OCI-LY3 (cell line): ENCODE measurements around the gene SRPX2.

Experiments
- H2AFZ ChIP-seq: fragments of 200-600, 300-600 bp; shearing (Covaris generic); 2 replicates; pipeline ENCODE4 v1.6.0; 2014; ENCODE audit warnings: antibody characterized with exemption, low read depth, low read length
- H3K27ac ChIP-seq: fragments of 200-600, 300-600 bp; sonication (generic); 2 replicates; pipeline ENCODE4 v1.5.1; 2014; ENCODE audit warnings: mild to moderate bottlenecking, low read length, moderate library complexity, mixed read lengths
- H3K27me3 ChIP-seq: fragments of 200-600, 300-600 bp; sonication (generic); 2 replicates; pipeline ENCODE4 v1.6.1; 2014; ENCODE audit warnings: low read depth, low read length, mixed read lengths
- H3K36me3 ChIP-seq: fragments of 200-600, 300-600 bp; sonication (generic); replicated peaks from 2 replicates; pipeline ENCODE3; 2014; ENCODE audit warnings: low read depth, low read length, mixed read lengths
- H3K4me1 ChIP-seq: fragments of 300-600, 200-600 bp; sonication (generic); 2 replicates; pipeline ENCODE4 v1.6.1; 2014; ENCODE audit warnings: low read length, mixed read lengths
- H3K4me2 ChIP-seq: fragments of 200-600, 300-600 bp; sonication (generic); 2 replicates; pipeline ENCODE4 v1.6.1; 2014; ENCODE audit warnings: low read length, mixed read lengths
- H3K4me3 ChIP-seq: fragments of 300-600, 200-600 bp; sonication (generic); 2 replicates; pipeline ENCODE4 v1.5.1; 2014; ENCODE audit warnings: antibody characterized with exemption, mild to moderate bottlenecking, low read length, moderate library complexity
- H3K79me2 ChIP-seq: fragments of 300-600, 200-600 bp; shearing (Covaris generic); 2 replicates; pipeline ENCODE4 v1.6.1; 2014; ENCODE audit warnings: mild to moderate bottlenecking, low read length, mixed read lengths
- H3K9ac ChIP-seq: fragments of 300-600, 200-600 bp; shearing (Covaris generic); 2 replicates; pipeline ENCODE4 v1.6.0; 2014; ENCODE audit warnings: mild to moderate bottlenecking, low read length, moderate library complexity
- H3K9me3 ChIP-seq: fragments of 200-600, 300-600 bp; shearing (Covaris generic); 2 replicates; pipeline ENCODE4 v1.6.1; 2014; ENCODE audit warnings: low read length, mixed read lengths; ENCODE audit not compliant: insufficient read depth
- H4K20me1 ChIP-seq: fragments of 200-600, 300-600 bp; sonication (generic); 2 replicates; pipeline ENCODE4 v1.6.1; 2016; ENCODE audit warnings: low read length, mixed read lengths; ENCODE audit not compliant: insufficient read depth
- EZH2phosphoT487 ChIP-seq: fragments of 200-600 bp; shearing (Covaris generic); IDR thresholded peaks from 2 replicates; pipeline ENCODE4 v1.6.1; 2018; ENCODE audit warnings: antibody characterized with exemption, mixed run types, low read depth
- TF ChIP-seq, protein P1 (sequence below): fragments of 200-600, 300-600 bp; sonication (generic); IDR thresholded peaks from 2 replicates; pipeline ENCODE4 v1.5.1; 2014; ENCODE audit warnings: antibody characterized with exemption, low read length, low read depth

SRPX2 gene

DNA sequence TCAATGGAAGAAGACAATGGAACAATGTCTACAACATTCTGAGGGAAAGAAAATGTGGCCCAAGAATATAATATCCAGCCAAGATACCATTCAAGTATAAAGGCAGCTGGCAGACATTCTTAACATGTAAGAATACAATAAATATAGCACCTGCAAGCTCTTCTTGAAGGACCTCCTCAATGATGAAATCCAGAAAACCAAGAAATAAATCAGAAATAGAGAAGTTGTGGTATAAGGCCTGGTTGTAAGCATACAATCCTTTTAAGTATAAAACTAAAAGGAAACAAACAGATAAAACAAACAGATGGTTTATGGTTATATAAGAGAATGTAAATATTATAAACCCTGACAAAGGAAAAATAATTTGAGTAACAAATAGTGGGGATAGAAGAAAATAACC is 54.6 kb downstream of the SRPX2 start:
- Histone ChIP-seq H2AFZ (no peak overlapping the region), H3K27ac (peak overlapping the region; percentile 23; the same call in 1 of the 2 replicates), H3K79me2 (no peaks in the 10 kb centered on the region), H3K4me2 (peak overlapping the region; percentile 34), H3K9ac (no peak overlapping the region), H4K20me1 (no peaks in the 10 kb centered on the region), H3K9me3 (no peaks in the 10 kb centered on the region), H3K27me3 (peaks cover 17% of the 10 kb centered on the region), H3K36me3 (peaks cover 3% of the 10 kb centered on the region), H3K4me1 (peaks cover 57% of the 10 kb centered on the region), H3K4me3 (no peak overlapping the region)
- TF ChIP-seq, protein P1, sequence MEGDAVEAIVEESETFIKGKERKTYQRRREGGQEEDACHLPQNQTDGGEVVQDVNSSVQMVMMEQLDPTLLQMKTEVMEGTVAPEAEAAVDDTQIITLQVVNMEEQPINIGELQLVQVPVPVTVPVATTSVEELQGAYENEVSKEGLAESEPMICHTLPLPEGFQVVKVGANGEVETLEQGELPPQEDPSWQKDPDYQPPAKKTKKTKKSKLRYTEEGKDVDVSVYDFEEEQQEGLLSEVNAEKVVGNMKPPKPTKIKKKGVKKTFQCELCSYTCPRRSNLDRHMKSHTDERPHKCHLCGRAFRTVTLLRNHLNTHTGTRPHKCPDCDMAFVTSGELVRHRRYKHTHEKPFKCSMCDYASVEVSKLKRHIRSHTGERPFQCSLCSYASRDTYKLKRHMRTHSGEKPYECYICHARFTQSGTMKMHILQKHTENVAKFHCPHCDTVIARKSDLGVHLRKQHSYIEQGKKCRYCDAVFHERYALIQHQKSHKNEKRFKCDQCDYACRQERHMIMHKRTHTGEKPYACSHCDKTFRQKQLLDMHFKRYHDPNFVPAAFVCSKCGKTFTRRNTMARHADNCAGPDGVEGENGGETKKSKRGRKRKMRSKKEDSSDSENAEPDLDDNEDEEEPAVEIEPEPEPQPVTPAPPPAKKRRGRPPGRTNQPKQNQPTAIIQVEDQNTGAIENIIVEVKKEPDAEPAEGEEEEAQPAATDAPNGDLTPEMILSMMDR = no peak
- no peak for TF ChIP-seq EZH2phosphoT487

DNA sequence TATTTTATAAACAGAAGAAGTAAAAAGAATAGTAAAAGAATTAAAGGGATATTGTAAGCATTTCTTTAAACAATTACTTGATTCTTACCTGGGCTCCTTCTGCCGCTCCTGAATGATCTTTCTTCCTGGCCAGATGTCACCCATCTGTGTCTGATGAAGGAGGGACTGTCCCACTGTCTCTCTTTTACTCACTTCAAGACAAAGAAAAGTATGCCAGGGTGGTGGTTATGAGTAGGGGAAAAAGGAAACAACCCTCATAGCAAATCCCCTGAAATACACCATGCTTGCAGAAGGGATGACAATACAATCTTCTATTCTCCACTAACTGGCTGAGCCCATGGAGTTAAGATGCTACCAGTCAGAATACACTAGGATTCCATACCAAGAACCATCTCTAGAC is 56.8 kb downstream of the SRPX2 start:
- Histone ChIP-seq H3K27ac (peak overlapping the region; percentile 33; the same call in 1 of the 2 replicates), H4K20me1 (no peaks in the 10 kb centered on the region), H3K36me3 (peaks cover 3% of the 10 kb centered on the region), H3K9ac (no peak overlapping the region), H3K27me3 (peaks cover 7% of the 10 kb centered on the region), H2AFZ (no peak overlapping the region), H3K4me2 (peak overlapping the region; percentile 70), H3K79me2 (no peaks in the 10 kb centered on the region), H3K4me1 (peaks cover 67% of the 10 kb centered on the region), H3K9me3 (no peaks in the 10 kb centered on the region), H3K4me3 (peak overlapping the region; percentile 28; the same call in 1 of the 2 replicates)
- TF ChIP-seq EZH2phosphoT487 = no peak
- TF ChIP-seq, protein P1 = no peak

DNA sequence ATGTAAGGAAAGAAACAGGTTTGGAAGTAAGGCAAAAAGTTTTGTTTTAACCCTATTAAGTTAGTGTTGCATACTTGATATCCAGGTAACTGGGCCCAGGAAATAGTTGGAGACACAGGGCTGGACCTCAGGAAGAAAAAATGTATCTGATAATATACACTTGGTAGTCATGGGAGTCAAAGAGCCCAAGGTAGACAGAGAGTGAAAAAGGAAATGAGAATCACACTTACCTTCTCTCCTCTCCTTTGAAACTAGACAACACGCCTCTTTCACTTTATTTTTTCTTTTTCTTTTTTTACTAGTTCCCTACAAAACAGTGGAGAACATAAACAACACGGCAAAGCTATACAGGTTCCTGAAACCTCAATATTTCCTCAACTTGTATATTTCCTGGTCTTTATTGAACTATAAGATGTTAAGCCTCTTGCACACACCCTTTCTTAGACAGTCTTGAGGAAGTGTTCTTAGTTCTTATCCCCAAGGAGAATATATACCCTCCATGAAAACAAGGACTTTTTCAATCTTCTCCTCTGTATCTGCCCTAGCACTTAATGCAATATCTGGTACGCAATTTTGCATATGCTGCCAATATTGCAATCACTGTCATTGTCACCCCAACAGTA is 60.7 kb downstream of the SRPX2 start:
- Histone ChIP-seq H3K27ac (peak overlapping the region; percentile 16; the same call in 1 of the 2 replicates), H3K4me1 (peaks cover 44% of the 10 kb centered on the region), H3K9ac (no peak overlapping the region), H3K79me2 (no peaks in the 10 kb centered on the region), H4K20me1 (no peaks in the 10 kb centered on the region), H3K36me3 (peaks cover 3% of the 10 kb centered on the region), H3K4me3 (no peak overlapping the region), H3K4me2 (peak overlapping the region; percentile 29), H3K27me3 (no peaks in the 10 kb centered on the region; the same call in 1 of the 2 replicates), H2AFZ (no peak overlapping the region), H3K9me3 (no peaks in the 10 kb centered on the region)
- no peak for TF ChIP-seq EZH2phosphoT487
- TF ChIP-seq, protein P1 = no peak

DNA sequence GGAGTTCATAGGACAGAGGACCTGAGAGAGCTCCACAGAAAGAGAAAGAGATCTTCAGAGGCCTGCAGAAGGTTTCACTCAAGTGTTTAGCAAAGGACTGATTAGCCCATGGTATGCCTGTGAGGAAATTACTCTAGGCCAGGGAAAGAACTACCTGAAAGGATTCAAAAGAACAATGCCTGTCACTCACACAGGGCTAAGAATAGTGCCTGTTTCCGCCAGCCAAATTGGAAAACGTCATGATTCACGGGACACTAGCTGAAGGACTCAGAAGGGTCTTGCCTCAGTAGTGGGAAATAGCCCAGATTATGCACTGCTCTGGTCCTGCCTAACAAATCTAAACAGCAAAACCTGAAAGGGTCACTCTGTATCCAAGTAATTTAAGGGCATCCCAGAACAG is 66.8 kb downstream of the SRPX2 start:
- H3K27ac ChIP-seq = no peak overlapping the region
- no peak for TF ChIP-seq EZH2phosphoT487
- H3K4me1 ChIP-seq = peaks cover 6% of the 10 kb centered on the region
- no peak overlapping the region for H2AFZ ChIP-seq
- H4K20me1 ChIP-seq = no peaks in the 10 kb centered on the region
- H3K27me3 ChIP-seq = peaks cover 5% of the 10 kb centered on the region; the same call in 1 of the 2 replicates
- H3K9ac ChIP-seq = no peak overlapping the region
- H3K4me3 ChIP-seq = no peak overlapping the region
- H3K9me3 ChIP-seq = no peaks in the 10 kb centered on the region
- H3K79me2 ChIP-seq = no peaks in the 10 kb centered on the region
- no peak overlapping the region for H3K4me2 ChIP-seq
- H3K36me3 ChIP-seq = no peaks in the 10 kb centered on the region
